HG03378 (cell line): ENCODE data around the gene FRMPD1.
A peak's percentile ranks its signal among the peaks of the same experiment; 100 is the strongest.
"Not testable (repeated sequence)": the region's sequence is repeated elsewhere in the genome, so short reads cannot be mapped to it uniquely, and the experiment has no call there.

Source experiments
- ATAC-seq: cut with Tn5 transposase; IDR thresholded peaks from one replicate; pipeline ENCODE4 v1.9.1; 2021; ENCODE audit warnings: mild to moderate bottlenecking, moderate library complexity; ENCODE audit not compliant: unreplicated experiment

Gene FRMPD1

DNA sequence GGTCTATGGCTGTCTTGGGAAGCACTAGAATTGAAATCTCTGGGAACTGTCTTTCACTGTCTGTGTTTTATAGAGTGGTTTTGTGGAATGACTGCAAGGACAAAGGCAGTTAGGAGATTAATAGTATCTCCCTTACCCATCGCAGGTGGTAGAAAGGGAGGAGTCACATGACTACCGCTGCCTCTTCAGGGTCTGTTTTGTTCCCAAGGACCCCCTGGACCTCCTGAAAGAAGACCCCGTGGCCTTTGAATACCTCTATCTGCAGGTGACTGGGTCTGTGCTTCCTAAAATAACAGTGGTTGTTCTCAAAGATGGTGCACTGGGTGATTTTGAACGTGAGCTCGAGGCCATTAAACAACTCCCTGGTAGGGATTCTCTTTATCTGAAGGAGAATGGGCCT is 80.1 kb downstream of the FRMPD1 start:
- ATAC-seq, result no peak

DNA sequence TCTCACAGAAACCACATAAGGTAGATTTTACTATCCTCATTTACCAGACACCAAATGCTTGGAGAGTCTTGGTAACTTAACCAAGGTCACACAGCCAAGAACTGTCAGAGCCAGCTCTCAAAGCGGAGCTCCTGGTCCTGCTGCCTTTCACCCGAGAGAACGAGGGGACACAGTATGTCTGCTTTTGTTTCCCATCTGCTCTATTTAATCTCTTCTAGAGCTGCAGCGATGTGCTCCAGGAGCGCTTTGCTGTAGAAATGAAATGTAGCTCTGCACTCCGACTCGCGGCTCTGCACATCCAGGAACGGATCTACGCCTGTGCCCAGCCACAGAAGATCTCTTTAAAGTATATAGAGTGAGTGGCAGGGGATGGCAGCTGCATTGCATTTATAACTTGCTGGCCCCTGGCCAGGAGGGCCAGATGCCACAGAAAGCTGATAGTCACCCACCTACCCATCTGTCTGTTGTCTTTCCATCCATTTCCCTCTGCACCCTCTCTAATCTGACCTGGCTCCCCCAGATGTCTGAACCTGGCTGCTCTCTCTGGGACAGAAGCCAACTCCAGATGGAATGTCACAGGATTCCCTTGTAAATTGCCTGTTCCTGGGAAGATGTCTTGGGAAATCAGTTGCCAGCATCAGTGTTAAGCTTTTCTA is 81.5 kb downstream of the FRMPD1 start:
- ATAC-seq, result no peak

DNA sequence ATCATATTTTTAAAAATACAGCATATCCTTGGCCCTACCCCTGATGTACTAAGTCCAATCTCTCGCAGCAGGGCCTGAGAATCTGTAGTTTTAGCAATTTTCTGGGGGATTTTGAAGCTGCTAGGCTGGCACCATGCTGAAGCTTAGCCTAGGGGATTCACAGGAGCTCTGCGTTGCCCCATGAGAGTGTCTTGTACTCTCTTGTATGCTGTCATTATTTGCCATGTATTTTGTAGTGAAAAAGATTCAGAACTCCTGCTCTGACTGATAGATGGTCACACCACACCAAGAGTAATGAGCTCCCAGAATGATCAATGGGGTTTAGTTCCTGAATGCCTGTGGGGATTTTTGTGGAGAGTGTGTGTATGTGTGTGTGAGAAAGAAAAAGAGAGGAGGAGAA is 82.2 kb downstream of the FRMPD1 start:
- no peak for ATAC-seq

DNA sequence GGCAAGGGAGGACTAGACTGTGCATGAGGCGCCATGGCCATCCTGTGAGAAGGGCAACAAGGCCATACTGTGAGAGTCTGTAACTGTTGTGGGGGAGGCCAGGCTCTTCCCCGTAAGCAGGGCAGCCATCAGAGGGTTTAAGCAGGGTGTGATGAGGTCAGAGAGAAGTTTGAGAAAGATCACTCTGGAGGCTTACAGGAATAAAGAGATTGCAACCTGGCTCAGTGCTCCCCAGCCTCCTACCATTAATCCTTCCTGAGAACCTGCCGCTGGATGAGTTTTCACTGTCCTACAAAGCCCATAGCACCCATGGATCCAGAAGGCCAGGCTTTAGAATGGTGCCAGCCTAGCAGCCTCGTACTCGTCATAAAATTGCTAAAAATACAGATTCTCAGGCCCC is 88.5 kb downstream of the FRMPD1 start:
- no peak for ATAC-seq

DNA sequence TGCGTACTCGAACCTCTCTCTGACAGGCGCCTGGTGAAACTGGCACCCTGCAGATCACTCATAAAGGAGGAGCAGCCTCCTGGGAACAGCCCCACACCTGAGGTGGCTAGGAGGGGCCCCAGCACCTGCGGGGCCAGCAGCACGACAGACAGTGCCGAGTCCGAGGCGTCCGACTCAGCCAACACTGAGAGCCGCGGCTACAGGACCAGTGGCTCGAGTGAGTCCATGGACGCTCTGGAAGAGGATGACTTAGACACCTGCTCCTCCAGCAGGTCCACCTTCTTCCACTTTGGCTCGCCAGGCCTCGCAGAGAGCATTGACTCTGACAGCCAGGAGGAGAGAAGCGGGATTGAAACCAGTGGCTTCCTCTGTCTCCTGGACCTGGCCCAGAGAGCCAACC is 89.4 kb downstream of the FRMPD1 start:
- no peak for ATAC-seq

DNA sequence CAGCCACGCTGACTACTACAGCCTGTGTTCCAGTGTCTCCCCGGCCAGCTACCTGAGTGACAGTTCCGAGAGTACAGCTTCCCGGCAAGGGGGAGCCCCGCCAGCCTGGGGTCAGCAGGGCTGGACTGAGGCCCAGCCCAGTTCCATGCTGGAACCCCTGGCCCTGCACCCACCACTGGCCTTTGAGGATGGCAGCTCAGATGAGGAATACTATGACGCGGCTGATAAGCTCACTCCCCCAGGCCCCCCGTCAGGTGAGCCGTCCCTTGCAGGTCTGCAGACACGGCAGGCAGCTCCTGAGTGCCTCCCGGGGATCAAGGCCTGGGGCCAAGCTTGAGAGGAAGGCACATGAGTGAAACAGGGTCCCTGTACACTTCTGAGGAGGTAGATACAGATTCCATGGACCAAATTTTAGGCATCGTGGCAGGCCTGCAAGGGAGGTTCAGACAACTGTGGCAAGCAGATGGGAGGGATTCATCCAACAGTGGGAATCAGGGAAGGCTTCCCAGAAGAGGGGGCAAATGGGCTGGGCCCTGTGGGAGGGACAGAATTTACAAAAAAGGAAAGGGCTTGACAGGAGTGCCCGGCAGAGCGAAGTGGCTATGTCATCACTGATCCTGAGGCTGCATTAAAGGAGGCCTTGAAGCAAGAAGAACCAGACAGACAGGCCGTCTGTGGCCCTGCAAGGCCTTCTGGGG is 90.0 kb downstream of the FRMPD1 start:
- ATAC-seq, result no peak

DNA sequence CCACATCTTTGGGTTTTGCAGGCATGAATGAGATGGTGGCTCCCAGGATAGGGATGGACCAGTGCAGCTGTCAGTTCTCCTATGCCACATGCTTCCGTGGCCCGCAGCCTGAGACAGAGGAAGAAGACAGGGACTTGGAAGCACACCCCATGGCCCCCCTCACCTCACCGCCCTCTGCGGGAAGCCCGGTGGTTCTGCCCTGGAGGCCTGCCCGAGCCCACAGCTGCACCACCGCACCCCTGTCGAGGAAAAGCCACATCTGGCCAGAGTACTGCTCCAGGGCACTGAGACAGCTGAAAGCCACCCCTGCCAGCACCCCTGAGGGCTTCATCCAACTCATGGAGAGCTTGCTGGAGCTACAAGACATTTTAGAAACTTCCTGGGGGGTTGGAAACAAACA is 95.2 kb downstream of the FRMPD1 start:
- ATAC-seq, result no peak

DNA sequence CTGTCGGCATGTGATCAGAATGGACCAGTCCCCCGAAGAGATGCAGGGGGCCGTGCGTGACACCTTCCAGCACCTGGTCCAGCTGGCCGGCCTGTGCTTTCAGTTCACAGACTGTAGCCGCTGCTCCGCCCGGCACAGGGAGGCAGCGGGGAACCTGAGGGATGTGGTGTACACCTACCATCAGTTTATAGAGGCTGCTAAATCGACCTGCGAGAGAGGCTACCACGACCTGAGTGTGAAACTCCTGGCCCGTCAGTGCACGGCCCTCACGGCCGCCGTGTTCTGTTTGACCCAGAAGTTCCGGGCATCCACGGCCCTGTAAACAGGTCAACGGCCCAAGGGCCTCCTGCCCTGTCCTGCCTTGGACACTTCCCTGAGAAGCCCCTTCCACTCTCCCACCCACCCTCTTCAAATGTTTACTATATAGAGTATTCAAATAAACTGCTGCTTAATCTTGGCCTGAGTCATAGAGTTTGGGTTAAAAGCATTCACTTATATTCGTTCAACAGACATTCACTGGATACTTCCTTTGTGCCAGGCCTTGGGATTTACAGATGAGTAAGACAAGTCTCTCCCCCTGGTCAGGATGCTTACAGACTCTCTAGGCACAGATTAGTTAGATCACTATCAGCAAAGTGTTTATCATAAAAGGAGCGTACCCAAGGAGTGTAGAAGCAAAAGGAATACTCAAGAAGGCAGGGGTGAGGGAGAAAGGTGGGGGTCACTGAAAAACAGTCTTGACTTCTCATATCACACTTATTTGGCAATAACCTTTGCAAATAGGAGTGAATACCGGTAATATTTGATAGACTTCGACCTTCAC is 95.9 kb downstream of the FRMPD1 start:
- ATAC-seq, result no peak

DNA sequence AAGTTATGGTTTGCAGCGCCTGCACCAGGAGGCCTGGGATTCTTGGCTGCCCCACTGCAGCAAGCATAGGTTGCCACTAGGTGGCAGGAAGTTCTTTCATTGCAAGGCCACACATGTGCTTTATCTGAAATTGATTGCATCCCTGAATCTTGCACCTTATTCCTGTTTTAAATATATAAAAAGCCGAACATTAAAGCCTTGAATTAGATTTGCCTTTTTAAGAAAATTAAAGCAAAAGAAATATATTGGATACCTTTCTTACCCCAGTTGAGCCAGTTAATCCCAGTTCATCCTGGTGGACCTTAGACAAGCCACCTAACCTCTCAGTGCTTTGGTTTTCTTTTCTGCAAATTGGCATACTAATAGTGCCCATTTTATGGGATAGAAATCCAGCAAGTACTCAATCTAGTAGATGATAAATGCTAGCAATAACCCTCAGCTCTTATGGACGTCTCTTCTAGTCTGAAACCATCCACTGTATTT is 96.6 kb downstream of the FRMPD1 start:
- peak; percentile 56 for ATAC-seq

DNA sequence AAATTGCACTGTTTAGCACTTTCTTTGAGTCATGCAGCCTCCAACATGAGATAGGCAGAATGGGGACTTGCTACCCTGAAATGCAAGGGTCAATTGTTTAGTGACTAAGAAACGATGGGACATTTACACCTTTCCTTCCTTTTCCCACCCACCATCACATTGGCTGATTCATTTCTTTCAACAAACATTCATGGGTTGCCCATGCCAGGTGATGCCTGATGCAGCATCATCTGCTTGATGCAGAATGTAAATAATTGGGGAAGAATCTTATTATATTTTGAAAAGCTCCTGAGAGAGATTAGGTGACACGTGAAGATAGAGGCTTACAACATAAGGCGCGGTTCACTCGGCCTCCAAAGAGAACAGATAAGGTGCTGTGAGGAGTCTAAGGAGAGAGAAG is 98.4 kb downstream of the FRMPD1 start:
- ATAC-seq, result no peak

DNA sequence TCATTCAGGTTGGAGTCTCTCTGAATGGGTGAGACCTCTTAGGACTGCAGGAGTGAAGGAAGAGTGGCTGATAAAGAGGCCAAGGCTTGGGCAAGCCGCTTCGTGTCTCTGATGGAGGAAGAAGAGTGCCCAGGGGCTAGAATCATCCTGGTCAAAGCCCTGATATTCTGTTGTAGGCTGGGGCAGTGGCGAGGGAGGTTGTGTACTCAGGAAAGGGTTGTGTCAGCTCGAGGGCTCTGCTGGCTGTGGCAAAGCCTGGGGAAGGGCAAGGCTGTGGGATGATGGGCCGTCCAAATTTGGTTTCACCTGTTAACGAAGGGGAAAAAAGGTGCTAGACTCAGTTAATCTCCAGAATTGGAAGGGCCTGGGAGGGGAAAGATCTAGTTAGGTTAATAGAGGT is 100.4 kb downstream of the FRMPD1 start:
- no peak for ATAC-seq

DNA sequence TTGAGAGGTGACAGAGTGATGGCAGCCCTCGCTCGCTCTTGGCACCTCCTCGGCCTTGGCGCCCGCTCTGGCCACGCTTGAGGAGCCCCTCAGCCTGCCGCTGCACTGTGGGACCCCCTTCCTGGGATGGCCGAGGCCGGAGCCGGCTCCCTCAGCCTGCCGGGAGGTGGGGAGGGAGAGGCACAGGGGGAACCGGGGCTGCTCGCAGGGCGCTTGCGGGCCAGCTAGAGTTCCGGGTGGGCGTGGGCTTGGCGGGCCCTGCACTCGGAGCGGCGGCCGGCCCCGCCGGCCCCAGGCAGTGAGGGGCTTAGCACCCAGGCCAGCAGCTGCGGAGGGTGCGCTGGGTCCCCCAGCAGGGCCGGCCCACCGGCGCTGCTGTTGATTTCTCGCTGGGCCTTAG is 101.0 kb downstream of the FRMPD1 start:
- ATAC-seq, result not testable (repeated sequence)

DNA sequence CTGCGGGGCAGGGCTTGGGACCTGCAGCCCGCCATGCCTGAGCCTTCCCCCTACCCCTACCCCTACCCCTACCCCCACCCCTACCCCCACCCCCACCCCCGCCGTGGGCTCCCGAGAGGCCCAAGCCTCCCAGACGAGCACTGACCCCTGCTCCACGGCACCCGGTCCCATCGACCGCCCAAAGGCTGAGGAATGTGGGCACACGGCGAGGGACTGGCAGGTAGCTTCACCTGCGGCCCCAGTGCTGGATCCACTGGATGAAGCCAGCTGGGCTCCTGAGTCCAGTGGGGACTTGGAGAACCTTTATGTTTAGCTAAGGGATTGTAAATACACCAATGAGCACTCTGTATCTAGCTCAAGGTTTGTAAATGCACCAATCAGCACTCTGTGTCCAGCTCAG is 101.4 kb downstream of the FRMPD1 start:
- ATAC-seq, result not testable (repeated sequence)

DNA sequence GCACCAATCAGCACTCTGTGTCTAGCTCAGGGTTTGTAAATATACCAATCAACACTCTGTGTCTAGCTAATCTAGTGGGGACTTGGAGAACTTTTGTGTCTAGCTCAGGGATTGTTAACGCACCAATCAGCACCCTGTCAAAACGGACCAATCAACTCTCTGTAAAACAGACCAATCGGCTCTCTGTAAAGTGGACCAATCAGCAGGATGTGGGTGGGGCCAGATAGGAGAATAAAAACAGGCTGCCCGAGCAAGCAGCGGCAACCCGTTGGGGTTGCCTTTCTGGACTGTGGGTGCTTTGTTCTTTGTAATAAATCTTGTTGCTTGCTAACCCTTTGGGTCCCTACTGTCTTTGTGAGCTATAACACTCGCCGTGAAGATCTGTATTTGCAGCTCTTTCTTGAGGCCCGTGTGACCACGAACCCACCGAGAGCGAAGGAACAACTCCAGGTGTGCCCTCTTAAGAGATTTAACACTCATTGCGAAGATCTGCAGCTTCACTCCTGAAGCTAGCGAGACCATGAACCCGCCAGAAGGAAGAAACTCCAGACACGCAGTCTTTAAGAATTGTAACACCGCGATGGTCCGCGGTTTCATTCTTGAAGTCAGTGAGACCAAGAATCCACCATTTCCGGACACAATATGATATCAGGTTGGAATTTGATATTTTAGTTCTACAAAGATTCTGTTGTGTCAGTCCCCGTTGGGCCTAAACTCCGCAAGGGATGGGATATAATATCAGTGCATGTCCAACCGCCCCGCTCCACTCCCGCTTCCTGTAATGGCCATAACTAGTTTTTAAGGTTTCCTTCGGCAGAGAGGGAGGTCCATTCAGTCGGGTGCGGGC is 102.1 kb downstream of the FRMPD1 start:
- no peak for ATAC-seq

DNA sequence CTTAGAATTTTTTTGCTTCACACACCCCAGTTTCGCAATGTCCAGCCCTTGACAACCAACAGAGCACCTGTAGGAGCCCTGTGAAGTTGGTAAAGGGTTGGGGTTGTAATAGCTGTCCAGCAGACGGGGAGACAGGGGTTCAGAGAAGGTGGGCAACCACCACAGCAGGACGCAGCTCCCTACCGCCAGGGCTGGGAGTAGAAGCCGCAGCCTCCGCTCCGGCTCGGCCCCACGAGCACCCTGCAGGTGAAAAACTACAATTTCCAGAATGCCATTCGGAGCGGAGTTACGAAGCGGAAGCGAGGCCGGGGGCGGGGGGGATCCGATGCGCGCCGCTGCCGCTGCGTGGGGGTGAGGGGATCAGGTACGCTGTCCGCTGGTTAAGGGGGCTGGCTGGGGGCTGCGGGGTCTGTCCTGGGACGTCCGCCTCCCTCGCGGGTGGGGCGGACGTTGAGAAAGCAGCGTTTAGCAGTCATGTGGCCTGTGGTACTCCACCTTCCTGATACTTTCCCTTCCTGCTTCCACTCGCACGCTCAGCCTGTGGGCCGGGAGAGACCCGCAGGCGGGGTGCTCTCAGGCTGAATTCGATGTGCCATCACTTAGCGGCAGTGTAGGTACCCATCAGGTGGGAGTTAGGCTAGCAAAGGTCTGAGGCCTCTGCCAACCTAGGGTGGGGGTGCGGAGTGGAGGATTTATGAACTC is 102.9 kb downstream of the FRMPD1 start, which contains the start of gene TRMT10B:
Gene TRMT10B (plus strand): TSS at position 317 of the 702 bp plus-strand sequence. CDS start 8,127 bp downstream, outside the sequence.
- peak; percentile 68 for ATAC-seq

DNA sequence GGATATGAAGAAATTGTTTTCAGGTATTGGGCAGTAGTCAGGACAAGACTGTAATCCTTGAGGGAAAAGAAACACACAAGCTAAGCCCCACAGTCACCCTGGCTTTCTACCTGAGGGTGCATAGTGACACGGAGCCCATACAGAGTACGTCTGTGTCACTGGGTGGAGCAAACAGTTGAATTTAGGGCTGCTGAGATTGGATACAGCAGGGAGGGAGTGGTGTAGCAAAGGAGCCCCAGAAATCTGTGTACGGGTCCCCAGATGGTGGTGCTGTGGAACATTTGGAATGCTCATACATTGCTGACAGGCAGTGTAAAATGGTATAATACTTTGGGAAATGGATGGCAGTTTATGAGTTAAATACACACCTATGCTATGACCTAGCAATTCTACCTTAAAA is 108.0 kb downstream of the FRMPD1 start:
- no peak for ATAC-seq

DNA sequence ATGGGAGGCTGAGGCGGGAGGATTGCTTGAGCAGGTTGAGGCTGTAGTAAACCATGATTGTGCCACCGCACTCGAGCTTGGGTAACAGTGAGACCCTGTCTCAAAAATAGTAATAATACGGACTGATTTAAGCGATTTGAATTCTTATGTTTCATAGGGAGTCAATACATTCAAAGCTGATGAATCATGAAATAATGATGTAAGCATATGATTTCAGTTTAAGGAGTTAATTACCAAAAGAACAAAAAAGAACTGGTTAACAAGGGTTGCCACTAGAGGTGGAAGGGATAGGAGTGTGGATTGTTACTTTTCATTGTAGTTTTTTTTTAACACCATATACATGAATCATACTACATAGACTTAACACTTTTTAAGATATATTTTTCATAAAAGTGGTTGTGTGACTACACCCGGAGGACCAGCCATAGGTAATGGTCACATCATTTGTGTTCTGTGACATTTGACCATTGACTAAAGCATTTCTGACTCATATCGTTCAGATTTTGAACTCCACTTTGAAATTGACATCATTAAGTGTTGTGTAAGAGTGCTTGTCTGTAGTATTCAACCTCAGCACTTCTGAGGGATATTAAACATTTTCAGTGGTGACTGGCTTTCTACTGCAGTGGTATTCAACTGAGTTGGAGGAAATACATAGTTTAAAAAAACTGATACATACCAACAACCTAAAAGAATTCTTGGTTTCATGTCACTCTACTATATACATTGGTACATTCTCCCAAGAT is 109.8 kb downstream of the FRMPD1 start:
- ATAC-seq, result no peak

DNA sequence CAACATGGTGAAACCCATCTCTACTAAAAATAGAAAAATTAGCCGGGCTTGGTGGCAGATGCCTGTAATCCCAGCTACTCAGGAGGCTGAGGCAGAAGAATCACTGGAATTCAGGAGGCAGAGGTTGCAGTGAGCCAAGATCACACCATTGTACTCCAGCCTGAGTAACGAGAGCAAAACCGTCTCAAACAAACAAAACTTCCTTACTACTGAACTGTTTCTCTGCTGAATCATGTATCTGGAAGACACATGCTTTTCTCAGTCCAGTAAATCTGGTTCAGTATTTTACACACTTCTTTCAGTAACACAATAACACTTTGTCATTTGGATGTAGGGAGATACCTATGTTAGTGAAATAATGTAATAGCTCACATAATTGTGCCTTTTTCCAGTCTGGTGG is 110.8 kb downstream of the FRMPD1 start:
- no peak for ATAC-seq

DNA sequence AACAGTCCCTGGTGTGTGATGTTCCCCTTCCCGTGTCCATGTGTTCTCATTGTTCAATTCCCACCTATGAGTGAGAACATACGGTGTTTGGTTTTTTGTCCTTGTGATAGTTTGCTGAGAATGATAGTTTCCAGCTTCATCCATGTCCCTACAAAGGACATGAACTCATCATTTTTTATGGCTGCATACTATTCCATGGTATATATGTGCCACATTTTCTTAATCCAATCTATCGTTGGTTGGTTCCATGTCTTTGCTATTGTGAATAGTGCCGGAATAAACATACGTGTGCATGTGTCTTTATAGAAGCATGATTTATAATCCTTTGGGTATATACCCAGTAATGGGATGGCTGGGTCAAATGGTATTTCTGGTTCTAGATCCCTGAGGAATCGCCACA is 114.5 kb downstream of the FRMPD1 start:
- ATAC-seq, result not testable (repeated sequence)
